GM18505 (cell line): ENCODE measurements around the gene CCDC88C.

Source experiments
- ATAC-seq: cut with Tn5 transposase; IDR thresholded peaks from one replicate; pipeline ENCODE4 v1.9.1; 2021; ENCODE audit not compliant: unreplicated experiment
- POLR2A ChIP-seq: IDR thresholded peaks from 4 replicates; pipeline ENCODE4 v1.6.1; 2011; ENCODE audit warnings: borderline replicate concordance; ENCODE audit not compliant: insufficient read depth, insufficient read length; ENCODE audit errors: extremely low read depth

Gene CCDC88C

GRCh38 chr14:91397965-91398591 lies 19.5 kb downstream of the CCDC88C start:
- no peak for ATAC-seq

GRCh38 chr14:91396959-91397815 lies 20.4 kb downstream of the CCDC88C start:
- peak; percentile 41 for TF ChIP-seq POLR2A
- peak; percentile 65 for ATAC-seq

More at GRCh38 chr14:91397965-91398591, 19.5 kb downstream of the CCDC88C start:
- TF ChIP-seq POLR2A, result no peak

- no peak for ATAC-seq
Measured at GRCh38 chr14:91396013-91396660, 21.5 kb downstream of the CCDC88C start.

DNA sequence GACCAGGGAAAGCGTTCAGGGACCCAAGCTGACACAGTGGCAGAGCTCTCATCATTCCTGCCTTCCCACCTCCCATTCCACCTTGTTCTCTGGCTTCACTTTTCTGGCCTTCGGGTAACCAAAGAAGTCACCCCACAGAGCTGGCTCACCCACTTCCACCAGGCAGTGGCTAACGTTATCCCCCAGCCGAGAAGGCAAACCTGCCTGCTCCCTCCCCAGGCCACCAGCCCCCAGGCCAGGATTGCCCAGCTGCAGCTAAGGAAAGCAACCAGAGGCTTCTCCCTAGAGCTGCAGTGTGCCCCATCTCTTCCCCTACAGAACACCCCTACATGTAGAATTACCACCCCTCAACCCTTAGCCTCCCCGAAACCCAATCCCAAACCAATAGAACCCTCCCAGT lies 22.2 kb downstream of the CCDC88C start:
- TF ChIP-seq POLR2A, result no peak
- no peak for ATAC-seq

More at GRCh38 chr14:91396013-91396660, 21.5 kb downstream of the CCDC88C start:
- no peak for TF ChIP-seq POLR2A

GRCh38 chr14:91394105-91395081 lies 23.2 kb downstream of the CCDC88C start:
- no peak for TF ChIP-seq POLR2A
- no peak for ATAC-seq

- ATAC-seq, result no peak
- no peak for TF ChIP-seq POLR2A
Measured at GRCh38 chr14:91392623-91393303, 24.9 kb downstream of the CCDC88C start.

DNA sequence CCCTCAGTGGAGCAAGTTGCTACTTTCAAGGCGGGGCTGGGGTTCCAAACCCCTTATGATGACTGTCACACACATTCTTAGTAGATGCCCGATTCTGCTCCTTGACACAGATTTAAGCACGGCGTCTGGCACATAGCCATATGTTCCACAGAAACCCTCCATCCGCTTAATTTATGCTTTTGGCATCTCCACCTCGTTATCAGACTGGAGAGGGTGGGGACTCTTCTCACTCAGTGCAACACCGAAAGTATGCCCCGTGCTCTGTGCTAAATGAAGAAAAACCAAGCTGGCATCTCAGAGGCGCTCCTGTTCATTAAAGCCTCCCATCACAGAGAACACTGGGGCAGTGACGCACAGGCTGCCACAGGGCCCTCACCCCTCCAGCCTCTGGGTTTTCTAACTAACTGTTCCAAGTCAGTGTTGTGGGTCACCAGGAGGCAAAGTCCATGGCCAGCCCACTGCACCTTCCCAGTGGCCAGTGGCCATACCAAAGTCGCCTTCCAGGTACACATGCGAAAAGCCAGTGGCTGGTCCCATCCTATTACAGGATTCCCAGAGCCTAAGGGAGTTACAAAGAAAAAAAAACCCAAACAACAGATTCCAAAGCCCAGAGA lies 27.3 kb downstream of the CCDC88C start:
- no peak for TF ChIP-seq POLR2A
- ATAC-seq, result no peak

DNA sequence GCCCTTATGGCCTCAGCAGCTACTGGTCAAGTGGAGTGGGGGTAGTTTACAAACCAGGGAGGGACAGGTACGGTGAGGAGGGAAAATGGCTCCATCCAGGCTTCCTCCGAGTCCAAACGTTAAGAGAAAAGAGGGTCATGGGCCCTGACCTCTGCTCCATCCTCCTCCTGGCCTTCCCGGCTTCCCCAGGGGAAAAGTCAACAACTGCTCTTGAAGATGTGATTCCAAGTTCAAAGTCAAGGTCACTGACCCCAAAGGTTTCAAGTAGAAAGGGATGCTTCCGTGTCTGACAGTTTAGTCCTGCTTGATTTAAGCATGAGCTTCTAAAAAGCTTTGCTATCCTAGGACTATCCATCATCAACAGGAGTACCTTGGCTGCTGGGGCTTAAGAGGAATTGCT lies 28.5 kb downstream of the CCDC88C start:
- no peak for TF ChIP-seq POLR2A
- no peak for ATAC-seq

- peak; percentile 33 for TF ChIP-seq POLR2A
- no peak for ATAC-seq
Measured at GRCh38 chr14:91388551-91388975, 29.1 kb downstream of the CCDC88C start.

DNA sequence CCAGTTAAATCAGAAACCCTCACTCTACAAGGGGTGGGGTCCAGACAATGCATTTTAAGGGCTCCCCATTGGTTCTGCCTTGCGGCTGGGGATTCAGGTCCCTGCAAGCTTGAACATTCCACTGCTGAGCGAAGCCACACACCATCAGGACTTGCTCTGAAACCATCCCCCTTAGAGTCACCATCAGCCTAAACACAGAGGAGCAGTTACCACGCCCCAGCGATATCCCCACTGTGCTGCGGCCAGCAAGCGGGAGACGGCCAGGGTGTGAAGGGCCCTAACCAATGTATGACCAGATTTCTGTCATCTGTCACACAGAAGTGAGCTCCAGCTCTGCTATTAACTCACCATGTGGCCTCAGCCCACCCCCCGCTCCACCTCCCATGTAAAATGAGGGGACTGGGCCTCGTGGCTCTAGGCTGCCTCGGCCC lies 29.7 kb downstream of the CCDC88C start:
- ATAC-seq, result no peak

GRCh38 chr14:91387169-91387835 lies 30.3 kb downstream of the CCDC88C start:
- ATAC-seq, result no peak
- no peak for TF ChIP-seq POLR2A

More for the DNA sequence above, 29.7 kb downstream of the CCDC88C start:
- no peak for TF ChIP-seq POLR2A
